HCT116 (cell line): ENCODE measurements around the gene SNAP47. TPM values are rescaled to one million over a fixed set of nuclear protein-coding genes. Genes with fewer than 3 reads are reported as not detected.

Experiments used
- ATAC-seq: fragments of 200-7000 bp; cut with Tn5 transposase; 2 replicates; pipeline ENCODE4 v1.9.1; 2020; ENCODE audit warnings: mild to moderate bottlenecking, moderate library complexity
- BruUV-seq: library from RNA; stranded (reverse); fragments of 400-500 nt; replicated peaks from 2 replicates; lab custom pipeline; 2021; lab: Mats Ljungman, UMichigan
- CTCF ChIA-PET: fragments of 300-600 bp; sonication (Branson Sonifier 250); formaldehyde crosslinking; loops from one replicate; lab custom pipeline; 2021; ENCODE audit warnings: antibody characterized with exemption; lab: Charles Lee
- POLR2A ChIA-PET: fragments of 300-600, 350-600 bp; sonication (Branson Sonifier 250); formaldehyde crosslinking; loops from one replicate; lab custom pipeline; 2021; ENCODE audit warnings: antibody characterized with exemption; lab: Charles Lee
- RAD21 ChIA-PET, 2 experiments: fragments of 300-600 bp; sonication (Branson Sonifier 250); formaldehyde crosslinking; loops; one replicate each; lab custom pipeline; 2023; ENCODE audit warnings: low total read pairs in 2 of 2; ENCODE audit not compliant: uncharacterized antibody in 2 of 2, unreplicated experiment in 2 of 2, low non-redundant PET in 1 of 2; lab: Charles Lee
- DNase-seq: peaks from one replicate; pipeline ENCODE4 v3.0.0-alpha.2; 2010; ENCODE audit warnings: low read depth, low spot score
- H2AFZ ChIP-seq: fragments of 200-600 bp; shearing (Covaris generic), sonication (generic); 2 replicates; pipeline ENCODE4 v1.6.1; 2017; ENCODE audit warnings: low read depth, mixed run types, mixed read lengths, antibody characterized with exemption, low read length; ENCODE audit not compliant: poor library complexity, severe bottlenecking
- H3K27ac ChIP-seq: 2 replicates; pipeline ENCODE4 v1.5.1; 2012; ENCODE audit warnings: low read depth, low read length
- H3K27me3 ChIP-seq: fragments of 200-600 bp; sonication (generic); 2 replicates; pipeline ENCODE4 v1.6.1; 2016; ENCODE audit warnings: mixed run types, low read length, mixed read lengths; ENCODE audit not compliant: insufficient read depth
- H3K36me3 ChIP-seq, 2 experiments: fragments of 200-500 bp in 1 of 2; fragments of 200-600 bp in 1 of 2; sonication (Bioruptor generic) in 1 of 2; sonication (generic) in 1 of 2; 2 replicates each; pipeline versions ENCODE4 v1.5.1 to v1.6.1; 2014 to 2016; ENCODE audit warnings: low read length in 2 of 2, inconsistent platforms in 1 of 2, mixed read lengths in 1 of 2, mixed run types in 1 of 2; ENCODE audit not compliant: insufficient read depth in 2 of 2, control insufficient read depth in 1 of 2
- H3K4me1 ChIP-seq, 2 experiments: fragments of 200-600 bp in 1 of 2; sonication (generic) in 1 of 2; 2 replicates each; pipeline versions ENCODE4 v1.5.1 to v1.6.1; 2012 to 2017; ENCODE audit warnings: low read length in 2 of 2, inconsistent platforms in 1 of 2, mild to moderate bottlenecking in 1 of 2, mixed read lengths in 1 of 2, mixed run types in 1 of 2, moderate library complexity in 1 of 2; ENCODE audit not compliant: insufficient read depth in 2 of 2, control insufficient read depth in 1 of 2
- H3K4me2 ChIP-seq: fragments of 200-600 bp; sonication (generic); 2 replicates; pipeline ENCODE4 v1.6.1; 2017; ENCODE audit warnings: mixed run types, low read length, mixed read lengths
- H3K4me3 ChIP-seq, 2 experiments: fragments of 200-600 bp in 1 of 2; sonication (generic) in 1 of 2; replicated peaks in 1 of 2; 2 replicates each; pipeline ENCODE4 v1.5.1; 2011 to 2016; ENCODE audit warnings: low read length in 2 of 2, control low read depth in 1 of 2, low read depth in 1 of 2, mild to moderate bottlenecking in 1 of 2, mixed read lengths in 1 of 2, mixed run types in 1 of 2
- H3K79me2 ChIP-seq: fragments of 200-600 bp; sonication (generic); 2 replicates; pipeline ENCODE4 v1.6.1; 2017; ENCODE audit warnings: mild to moderate bottlenecking, mixed run types, low read length, moderate library complexity, mixed read lengths; ENCODE audit not compliant: insufficient read depth
- H3K9ac ChIP-seq: fragments of 200-600 bp; sonication (generic); 2 replicates; pipeline ENCODE4 v1.6.1; 2016; ENCODE audit warnings: low read length, mixed read lengths
- H3K9me2 ChIP-seq: fragments of 200-600 bp; sonication (generic), shearing (Covaris generic); 2 replicates; pipeline ENCODE4 v1.6.1; 2017; ENCODE audit warnings: mixed run types, mild to moderate bottlenecking, moderate library complexity; ENCODE audit not compliant: insufficient read depth
- H3K9me3 ChIP-seq, 2 experiments: fragments of 200-500 bp in 1 of 2; fragments of 200-600 bp in 1 of 2; sonication (Bioruptor generic) in 1 of 2; sonication (generic) in 1 of 2; 2 replicates each; pipeline ENCODE4 v1.6.1; 2014 to 2017; ENCODE audit warnings: low read length in 2 of 2, mixed read lengths in 2 of 2, inconsistent platforms in 1 of 2, low read depth in 1 of 2, mild to moderate bottlenecking in 1 of 2, mixed run types in 1 of 2, moderate library complexity in 1 of 2; ENCODE audit not compliant: control insufficient read depth in 1 of 2, insufficient read depth in 1 of 2
- H4K20me1 ChIP-seq: fragments of 200-600 bp; sonication (generic), shearing (Covaris generic); 2 replicates; pipeline ENCODE4 v1.6.1; 2017; ENCODE audit warnings: mixed run types, mild to moderate bottlenecking, moderate library complexity; ENCODE audit not compliant: insufficient read depth
- EZH2 ChIP-seq: fragments of 200-600 bp; sonication (generic); IDR thresholded peaks from 2 replicates; pipeline ENCODE4 v1.6.1; 2017; ENCODE audit warnings: antibody characterized with exemption, mixed run types
- YY1 ChIP-seq: IDR thresholded peaks from 2 replicates; pipeline ENCODE4 v1.6.1; 2011; ENCODE audit warnings: low read length, low read depth, moderate library complexity, mild to moderate bottlenecking; ENCODE audit not compliant: insufficient replicate concordance; ENCODE audit errors: extremely low read depth
- ZFX ChIP-seq: fragments of 450-650 bp; IDR thresholded peaks from 2 replicates; pipeline ENCODE4 v1.6.1; 2017
- intact Hi-C: fragments of 100-400 bp; cut with micrococcal nuclease; formaldehyde crosslinking; loops from 2 replicates; pipeline ENCODE4 v1.10.0; 2022
- total RNA-seq: library from RNA; stranded (reverse); gene quantifications from one replicate; pipeline ENCODE4 v1.2.1, GENCODE V29; 2021; ENCODE audit not compliant: unreplicated experiment

The SNAP47 gene
- total RNA-seq, 1 experiment from 2014 or later = 37.9 TPM

DNA sequence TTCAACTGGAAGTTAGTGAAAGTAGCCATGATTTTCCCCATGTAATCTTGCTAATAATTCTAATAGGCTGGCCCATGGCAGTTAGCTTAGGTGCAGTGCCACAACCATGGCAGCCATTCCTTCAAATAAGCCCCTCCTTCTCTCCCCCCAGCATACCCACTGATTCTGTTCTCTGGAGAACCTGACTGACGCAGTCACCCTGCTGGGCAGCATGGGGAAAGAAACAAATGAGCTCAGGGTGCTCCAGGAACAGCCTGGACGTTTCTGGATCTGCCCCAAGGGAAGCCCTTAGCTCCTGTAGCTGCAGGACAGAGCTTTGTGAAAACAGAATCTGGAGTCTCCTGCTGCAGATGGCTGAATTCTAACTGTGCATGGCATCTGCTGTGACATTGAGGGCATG is 22.5 kb downstream of the SNAP47 start:
- no peak for TF ChIP-seq ZFX
- TF ChIP-seq, all 23 proteins: peak for 0
- no peak overlapping the region for H3K4me3 ChIP-seq
- POLR2A ChIA-PET = no interaction called here
- intact Hi-C loops = no loop called here
- H3K27me3 ChIP-seq = no peaks in the 10 kb centered on the region
- RAD21 ChIA-PET = no interaction called here
- no peak overlapping the region for H3K4me2 ChIP-seq
- no TSS peak for BruUV-seq
- no peak for DNase-seq
- no peak overlapping the region for H3K9ac ChIP-seq
- H2AFZ ChIP-seq = no peak overlapping the region
- no peaks in the 10 kb centered on the region for H4K20me1 ChIP-seq
- H3K9me3 ChIP-seq = no peaks in the 10 kb centered on the region
- no peaks in the 10 kb centered on the region for H3K9me2 ChIP-seq
- peaks cover 3 to 14% of the 10 kb centered on the region in 2 experiments; a peak in 2 of 4 replicates for H3K4me1 ChIP-seq
- no peak for ATAC-seq
- H3K27ac ChIP-seq = no peak overlapping the region
- H3K79me2 ChIP-seq = peaks cover 51% of the 10 kb centered on the region
- peaks cover 15 to 17% of the 10 kb centered on the region in 2 experiments; a peak in 2 of 4 replicates for H3K36me3 ChIP-seq
- CTCF ChIA-PET = no interaction called here

DNA sequence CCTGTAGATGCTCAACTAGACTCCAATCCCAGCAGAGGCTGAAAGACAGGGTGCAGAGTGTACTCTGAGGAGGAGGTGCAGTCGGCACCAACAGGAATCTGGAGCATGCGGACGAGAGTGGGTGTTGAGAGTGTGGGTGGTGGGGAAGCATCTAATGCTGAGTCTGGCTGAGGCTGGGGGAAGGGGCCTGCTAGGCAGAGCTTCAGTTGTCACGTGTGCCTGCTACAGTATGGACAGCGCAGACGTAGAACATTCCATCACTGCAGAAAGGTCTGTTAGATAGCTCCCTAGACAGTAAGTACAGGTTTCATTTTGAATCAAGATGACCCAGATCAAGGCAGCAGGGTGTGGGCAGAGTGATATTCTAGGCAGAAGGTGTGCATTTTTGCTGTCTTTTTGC is 23.1 kb downstream of the SNAP47 start:
- Histone ChIP-seq H3K79me2 (peaks cover 56% of the 10 kb centered on the region), H4K20me1 (no peaks in the 10 kb centered on the region), H3K27me3 (no peaks in the 10 kb centered on the region), H3K9ac (no peak overlapping the region), H3K9me3 (no peaks in the 10 kb centered on the region), H3K4me3 (no peak overlapping the region), H3K4me2 (no peak overlapping the region), H3K36me3 (peaks cover 15 to 17% of the 10 kb centered on the region in 2 experiments; a peak in 2 of 4 replicates), H3K27ac (no peak overlapping the region), H3K9me2 (no peaks in the 10 kb centered on the region), H3K4me1 (peaks cover 3 to 14% of the 10 kb centered on the region in 2 experiments; a peak in 2 of 4 replicates), H2AFZ (no peak overlapping the region)
- ATAC-seq = no peak
- intact Hi-C loops = no loop called here
- CTCF ChIA-PET = no interaction called here
- RAD21 ChIA-PET = no interaction called here
- TF ChIP-seq YY1 (no peak), EZH2 (no peak)
- no TSS peak for BruUV-seq
- POLR2A ChIA-PET = no interaction called here
- no peak for DNase-seq
